GM19328 (cell line): ENCODE measurements around the gene CAMK2B.

Experiments used
- ATAC-seq: cut with Tn5 transposase; IDR thresholded peaks from one replicate; pipeline ENCODE4 v1.9.1; 2021; ENCODE audit warnings: mild to moderate bottlenecking, moderate library complexity; ENCODE audit not compliant: unreplicated experiment

Gene CAMK2B

DNA sequence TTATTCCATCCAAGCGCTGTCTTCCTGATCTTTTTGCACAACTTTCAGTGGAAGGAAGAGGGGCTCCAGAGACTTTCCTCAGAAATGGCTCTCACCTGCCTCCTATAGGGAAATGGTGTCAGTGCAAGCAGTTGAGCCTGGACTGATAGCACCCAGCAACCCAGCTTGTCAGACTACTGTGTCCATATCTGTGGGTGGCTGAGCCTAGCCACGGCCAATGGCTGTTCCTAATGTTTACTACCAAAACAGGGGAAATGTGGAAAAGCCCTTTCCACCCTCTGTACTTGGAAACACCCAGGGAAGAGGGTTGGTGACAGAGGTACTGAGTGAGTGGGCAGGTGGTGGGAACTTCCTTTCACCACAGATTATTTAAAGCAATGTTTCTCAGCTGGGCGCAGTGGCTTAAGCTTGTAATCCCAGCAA is 128.9 kb downstream of the CAMK2B start:
- no peak for ATAC-seq

DNA sequence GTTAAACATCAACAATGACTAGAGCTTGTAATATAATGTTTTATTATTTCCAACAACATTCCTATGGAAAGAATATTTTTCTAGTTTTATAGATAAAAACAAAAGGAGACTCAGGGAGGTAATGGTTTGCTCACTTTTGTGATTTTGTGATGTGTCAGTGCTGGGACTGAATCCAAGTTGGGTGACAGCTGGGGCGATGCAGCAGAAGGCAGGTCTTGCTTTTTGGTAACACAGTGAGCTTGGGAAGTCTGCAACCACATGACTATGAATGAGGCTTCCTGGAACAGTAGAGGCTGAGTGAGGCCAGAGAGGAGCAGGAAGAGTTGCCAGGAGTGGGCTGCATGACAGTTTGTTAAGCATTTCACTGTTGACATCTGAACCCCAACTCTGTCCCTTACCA is 129.5 kb downstream of the CAMK2B start:
- no peak for ATAC-seq

DNA sequence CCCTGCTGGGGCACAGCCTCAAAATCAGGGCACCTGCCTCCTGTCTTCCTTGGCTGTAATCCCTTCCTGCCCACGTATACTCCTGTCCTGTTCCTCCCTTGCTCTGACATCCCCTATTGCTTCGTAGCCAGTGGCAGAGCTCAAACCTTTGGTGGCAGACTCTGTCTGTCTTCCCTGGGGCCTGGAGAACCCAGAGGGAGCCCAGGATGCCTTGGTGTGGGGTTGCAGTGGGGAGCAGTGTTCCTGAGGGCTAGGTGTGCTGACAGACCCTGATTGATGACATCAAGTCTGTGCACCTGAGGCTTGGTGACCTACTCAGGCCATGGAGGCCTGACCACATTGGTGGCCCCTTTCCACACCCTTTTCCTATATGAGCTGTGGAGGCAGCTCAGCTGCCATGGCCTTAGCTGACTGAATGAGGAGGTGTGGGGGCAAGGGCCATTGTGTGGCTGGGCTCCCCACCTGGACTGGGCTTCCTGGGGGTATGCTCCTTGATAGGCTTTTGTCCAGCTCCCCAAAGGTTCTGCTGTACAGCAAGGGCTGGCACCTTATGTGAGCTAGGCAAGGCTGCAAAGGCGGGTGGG is 130.7 kb downstream of the CAMK2B start:
- no peak for ATAC-seq

DNA sequence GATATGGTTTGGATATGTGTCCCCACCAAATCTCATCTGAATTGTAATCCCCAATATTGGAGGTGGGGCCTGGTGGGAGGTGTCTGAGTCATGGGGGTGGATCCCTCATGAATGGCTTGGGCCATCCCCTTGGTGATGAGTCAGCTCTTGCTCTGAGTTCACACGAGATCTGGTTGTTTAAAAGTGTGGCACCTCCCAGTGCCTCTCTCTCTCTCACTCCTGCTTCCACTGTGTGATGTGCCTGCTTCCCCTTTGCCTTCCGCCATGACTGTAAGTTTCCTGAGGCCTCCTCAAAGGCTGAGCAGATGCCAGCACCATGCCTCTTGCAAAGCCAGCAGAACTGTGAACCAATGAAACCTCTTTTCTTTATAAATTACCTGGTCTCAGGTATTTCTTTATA is 131.3 kb downstream of the CAMK2B start:
- no peak for ATAC-seq

DNA sequence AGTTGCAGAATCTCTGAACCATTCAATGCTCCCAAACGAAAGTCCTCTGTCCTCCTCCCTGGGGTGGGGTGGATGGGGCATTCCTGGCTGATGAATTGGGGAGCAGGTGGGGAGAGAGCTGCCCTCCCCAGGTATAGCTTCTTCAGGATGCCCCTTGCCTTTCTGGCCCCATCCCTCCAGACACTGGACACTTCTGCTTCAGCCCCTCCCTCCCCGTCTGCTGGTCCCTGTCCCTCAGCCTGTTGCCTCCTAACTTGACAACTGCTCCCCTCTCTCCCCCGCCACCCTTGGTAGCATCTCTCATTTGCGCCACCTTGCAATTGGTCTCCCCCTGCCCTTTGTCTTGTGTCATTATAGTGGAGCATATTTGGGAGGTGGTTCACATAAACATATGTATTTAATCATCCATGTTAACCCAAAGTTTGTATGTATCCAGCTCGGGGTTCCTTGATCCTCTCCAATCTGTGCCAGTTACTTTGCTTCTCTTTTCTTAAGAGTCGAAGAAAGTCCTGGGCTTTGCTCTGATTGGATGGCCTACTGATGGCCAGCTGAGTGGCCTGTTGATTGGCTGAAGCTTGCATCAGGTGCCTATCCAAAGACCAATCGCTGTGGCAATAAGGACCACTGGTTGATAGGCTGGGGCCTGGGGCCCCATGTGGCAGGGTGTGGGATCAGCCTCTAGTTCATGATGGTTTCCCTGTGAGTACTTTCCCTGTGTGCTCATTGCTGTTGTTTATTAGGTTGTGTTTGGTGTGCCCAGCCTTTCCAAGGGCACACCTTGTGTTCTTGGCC is 132.2 kb downstream of the CAMK2B start:
- ATAC-seq, result no peak

DNA sequence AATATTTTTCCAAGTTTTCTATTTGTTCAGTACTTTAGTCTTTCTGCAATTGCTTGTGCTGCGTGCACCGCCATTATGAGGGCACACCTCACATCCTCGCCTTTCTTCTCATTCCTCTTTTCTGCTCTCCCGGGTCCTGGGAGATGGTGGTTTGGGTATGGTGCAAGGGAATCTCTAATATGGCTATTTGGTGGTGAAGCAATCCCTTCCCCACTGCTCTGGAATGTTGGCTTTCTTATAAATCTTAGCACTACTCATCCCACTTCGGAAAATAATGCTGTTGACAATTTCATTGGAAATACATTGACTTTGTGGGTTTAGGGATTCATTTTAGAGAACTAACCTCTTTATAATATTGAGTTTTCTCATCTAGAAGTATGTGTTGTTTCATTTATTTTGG is 134.2 kb downstream of the CAMK2B start:
- ATAC-seq, result no peak

DNA sequence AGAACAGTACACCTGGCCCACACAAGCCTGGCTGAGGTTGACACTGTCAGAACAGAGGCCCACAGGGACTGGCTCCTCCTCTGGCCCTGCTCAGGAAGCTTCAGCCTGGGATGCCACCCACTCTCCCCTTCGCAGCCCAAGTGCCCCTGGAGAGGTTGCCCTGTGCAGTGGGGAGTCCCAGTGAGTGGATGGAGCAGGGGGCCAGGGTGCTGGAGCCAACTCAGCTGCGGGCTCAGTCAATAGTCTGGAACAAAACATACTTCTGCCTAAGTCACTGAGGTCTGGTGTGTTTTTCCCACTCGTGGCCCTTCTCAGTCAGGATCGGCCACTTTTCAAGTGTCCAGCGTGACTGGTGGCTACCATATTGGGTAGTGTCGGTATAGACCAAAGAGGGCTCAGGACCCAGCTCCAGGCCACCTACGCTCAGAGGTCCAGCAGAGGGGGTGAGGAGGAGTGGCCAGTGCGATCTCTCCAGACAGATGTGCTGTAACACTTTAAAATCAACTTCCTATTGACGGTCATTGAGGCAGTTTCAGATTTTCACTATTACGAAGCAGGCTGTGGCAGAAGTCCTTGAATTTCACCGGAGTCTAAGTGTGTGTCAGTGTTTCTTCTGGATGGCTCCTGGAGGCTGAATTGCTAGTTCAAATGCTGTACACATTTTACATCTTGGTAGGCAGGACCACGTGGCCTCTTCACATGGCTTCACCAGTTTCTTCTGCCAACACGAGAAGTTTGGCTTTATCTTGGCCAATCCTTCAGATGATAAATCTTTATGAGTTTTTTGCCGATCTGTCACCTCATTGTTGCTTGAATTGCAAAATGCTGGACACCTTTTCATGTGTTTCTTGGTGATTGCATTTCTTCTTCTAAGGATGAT is 135.2 kb downstream of the CAMK2B start:
- ATAC-seq, result no peak

DNA sequence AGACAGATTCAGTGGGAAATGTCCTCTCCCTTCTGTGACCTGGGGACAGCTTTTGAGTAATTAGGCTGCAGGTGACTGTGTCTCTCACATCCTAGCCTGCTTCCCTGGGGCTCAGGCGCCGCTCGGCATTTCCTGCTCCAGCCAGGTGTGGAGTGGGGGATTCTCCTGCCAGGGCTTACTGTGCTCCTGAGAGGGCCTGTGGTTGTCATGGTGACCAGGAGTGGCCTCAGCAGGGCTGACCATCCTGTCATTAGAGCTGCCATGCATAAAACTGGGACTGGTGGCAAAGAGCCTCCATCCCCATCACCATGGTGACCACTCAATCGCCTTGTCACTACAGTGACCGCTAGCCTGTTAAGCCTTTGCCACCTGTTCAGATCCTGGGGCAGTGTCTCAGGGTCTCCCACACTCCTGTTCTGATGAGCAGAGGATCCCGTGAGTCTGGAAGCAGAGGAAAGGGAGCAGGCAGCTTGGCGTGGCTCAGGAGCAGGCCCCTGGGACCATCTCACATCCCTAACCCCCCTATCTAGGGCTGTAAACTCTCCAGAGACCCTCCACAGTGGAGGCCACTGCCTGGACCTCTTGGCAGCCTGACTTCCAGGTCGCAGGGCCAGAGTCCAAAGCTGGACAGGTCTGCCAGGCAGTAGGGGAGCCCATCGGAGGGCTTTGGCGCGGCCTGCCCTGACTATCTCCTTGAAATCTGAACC is 136.0 kb downstream of the CAMK2B start, which contains the start of gene GCK:
TSS of gene GCK (minus strand) at position 154 of the 707 bp plus-strand sequence. CDS start 486 bp downstream, outside the sequence.
- ATAC-seq, result no peak

DNA sequence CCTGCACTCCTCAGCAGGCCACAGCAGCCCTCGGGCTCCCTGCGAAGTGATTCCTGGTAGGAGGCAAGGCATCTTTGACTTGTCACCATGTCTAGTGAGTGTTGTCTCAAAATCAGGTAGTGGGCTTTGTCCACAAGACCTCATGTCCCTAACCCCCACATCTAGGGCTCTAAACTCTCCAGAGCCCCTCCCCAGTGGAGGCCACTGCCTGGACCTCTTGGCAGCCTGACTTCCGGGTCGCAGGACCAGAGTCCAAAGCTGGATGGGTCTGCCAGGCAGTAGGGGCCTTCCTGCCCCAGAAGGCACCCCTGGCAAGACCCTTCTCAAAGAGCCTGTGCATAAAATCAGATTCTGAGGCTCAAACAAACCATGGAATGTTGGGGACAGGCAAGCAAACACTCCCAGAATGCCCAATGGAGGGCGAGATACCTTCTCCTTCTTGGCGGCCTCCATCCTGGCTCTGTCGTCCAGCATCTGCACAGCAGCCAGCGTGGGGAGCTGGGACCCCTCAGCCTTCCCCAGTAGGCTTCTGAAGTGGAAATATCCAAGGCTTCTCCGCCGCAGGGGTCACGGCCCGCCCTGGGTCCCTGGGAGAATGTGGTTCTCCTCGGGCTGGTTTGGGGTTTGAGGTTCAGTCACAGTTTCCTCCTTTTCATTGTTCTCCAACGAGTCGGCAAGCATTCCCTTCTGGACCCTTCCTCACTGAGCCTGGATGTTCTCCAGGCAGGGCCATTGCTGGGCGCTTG is 136.7 kb downstream of the CAMK2B start:
- no peak for ATAC-seq

DNA sequence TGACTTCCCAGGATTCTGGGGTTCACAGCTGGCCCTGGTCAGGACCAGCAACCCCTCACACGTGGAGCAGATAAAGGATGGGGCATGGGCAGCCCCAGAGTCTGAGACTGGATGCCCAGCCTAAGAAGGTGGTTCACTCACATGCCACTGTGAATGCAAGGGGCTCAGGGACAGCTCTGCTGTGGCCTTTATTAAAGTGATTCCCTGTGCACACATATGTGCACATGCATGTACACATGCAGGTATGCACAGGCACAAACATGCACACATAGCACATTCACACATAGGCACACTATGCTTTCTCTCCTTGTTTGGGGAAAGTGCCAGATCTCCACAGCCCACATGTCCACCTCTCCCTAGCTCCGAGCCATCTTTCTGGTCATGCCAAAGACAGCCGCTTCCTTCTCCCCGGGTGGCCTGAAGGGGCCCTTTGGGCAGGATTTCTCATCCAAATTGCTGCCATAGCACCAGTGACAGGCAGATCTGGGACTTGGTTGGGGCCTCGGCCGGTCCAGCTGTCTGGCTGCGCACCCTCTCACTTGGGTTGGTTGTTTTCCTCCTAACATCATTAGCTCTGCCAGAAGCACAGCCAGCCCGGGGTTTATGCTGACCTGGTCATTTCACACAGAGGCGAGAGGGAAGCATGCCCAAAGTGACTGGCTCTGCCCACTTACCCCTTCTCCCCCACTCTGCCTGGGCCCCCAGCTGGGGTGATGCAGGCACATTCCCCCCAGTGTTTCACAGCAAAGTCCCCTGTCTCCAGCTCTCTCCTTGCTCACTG is 137.6 kb downstream of the CAMK2B start:
- ATAC-seq, result no peak

DNA sequence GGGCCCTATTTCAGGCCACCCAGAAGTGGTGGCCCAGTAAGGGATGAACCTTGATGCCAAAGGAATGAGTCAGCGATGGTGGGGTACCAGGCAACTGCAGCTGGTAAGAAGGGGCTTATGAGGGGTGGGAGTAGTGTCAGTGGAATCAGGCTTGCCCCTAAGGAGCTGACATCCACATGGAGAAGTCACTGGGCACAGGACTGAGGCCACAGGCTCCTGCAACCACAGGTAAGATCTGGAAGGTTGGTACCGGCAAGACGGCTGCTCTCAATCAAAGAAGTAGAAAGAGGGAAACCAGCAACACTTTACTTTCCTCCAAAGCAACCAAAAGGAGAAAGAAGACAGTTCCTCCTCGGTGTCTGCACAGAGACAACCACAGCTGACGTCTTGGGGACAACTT is 138.7 kb downstream of the CAMK2B start:
- ATAC-seq, result no peak

DNA sequence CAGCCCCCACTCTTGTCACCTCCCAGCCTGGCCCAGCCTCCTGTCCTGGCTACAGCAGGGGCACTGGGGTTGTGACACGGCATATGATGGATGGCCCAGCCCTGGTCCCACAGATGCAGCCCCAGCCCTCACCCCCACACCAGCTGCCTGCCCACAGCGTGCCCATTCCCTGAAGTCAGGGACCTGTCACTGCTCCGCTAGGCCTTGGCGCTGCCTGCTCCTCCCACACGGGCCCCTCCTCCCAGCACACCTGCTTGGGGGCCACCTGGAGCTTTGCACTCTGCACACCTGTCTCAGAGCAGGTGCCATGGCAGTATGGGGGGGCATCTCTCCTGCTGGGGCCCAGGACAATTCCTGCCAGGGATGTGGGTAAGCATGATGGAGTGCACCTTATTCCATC is 139.7 kb downstream of the CAMK2B start:
- ATAC-seq, result no peak

DNA sequence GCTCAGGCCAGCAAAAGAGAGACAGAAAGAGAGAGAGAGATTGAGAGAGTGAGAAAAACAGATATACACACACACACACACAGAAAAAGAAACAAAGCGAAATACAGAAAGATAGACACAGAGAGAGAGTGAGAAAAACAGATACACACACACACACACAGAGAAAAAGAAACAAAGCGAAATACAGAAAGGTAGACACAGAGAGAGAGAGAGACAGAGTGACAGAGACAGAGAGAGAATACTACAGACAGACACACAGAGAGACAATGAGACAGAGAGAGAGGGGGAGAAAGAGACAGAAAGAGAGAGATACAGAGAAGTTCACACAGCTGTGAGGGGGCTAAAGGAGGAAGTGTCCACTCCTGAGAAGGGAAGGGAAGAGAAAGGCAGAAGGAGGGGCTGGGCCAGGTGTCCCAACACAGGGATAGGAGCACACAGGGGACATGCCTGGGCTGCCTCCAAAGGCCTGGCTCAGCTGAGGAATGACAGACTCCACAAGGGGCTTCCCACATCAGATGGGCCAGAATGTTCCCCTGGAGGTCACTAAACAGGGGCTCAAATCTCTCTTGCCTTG is 140.4 kb downstream of the CAMK2B start:
- ATAC-seq, result no peak

DNA sequence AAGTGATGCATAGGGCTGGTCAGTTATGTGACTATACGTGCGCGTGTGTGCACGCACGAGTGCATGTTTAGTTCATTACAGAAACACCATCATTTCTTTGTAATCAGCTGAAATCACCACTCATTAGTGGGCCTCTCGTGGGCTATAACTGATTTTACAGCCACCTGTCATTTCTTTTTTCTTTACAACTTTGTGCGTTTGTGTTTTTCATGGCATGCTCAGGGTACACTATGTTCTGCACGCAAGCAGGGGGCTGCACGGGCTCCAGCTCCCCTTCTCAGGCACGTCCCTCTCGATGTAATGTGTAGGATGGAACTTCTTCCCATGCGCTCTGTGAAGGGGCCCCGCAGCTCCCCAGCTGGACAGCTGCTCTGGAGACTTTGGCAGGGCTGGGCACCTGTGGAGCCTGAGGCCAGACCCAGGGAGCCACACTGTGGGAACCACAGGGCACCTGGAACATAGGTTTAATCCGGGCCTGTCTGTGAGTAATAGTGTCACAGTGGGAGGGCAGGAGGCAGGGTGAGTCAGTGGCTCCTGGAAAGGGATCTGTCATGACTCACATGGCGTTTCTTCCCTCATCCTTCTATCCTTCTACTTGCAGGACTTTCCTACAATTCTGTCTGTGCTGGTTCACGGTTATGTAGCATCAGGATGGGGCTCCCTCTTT is 141.1 kb downstream of the CAMK2B start:
- no peak for ATAC-seq

DNA sequence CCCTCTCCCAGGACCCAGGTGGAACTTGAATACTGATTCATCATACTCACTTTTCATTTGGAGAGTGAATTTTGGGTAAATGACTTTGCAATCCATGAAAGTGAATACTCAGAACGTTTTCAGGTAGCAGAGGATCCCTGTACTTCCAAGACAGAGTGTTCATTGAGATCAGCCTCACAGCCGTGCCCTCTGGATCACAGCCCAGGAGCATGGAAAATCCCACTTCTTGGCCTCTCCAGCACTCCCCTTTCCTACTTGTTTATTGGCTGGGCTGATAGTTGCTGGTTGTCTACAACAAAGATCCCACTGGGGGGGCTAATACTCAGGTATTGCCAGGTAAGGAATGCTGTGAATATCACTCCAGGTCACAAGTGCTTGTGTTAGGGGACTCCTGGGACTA is 142.0 kb downstream of the CAMK2B start:
- ATAC-seq, result no peak

DNA sequence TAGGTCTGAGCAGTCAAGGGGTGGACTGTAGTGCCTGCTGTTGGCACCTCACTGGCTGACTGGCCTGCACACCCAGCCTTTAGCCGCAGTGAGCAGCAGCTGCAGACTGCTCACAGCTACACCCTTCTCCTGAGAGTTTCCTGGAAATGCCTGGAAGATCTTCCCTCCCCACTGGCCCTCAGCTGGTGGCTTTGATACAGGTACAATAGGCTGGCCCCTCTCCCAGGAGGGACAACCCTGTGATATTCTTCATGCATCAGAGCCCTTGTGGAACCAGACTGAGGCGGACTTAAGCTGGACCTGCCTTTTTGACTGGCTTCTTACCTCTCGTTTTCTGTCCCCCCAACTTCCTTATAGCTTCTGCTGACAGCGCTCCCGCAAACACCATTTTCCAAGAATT is 142.6 kb downstream of the CAMK2B start:
- no peak for ATAC-seq

DNA sequence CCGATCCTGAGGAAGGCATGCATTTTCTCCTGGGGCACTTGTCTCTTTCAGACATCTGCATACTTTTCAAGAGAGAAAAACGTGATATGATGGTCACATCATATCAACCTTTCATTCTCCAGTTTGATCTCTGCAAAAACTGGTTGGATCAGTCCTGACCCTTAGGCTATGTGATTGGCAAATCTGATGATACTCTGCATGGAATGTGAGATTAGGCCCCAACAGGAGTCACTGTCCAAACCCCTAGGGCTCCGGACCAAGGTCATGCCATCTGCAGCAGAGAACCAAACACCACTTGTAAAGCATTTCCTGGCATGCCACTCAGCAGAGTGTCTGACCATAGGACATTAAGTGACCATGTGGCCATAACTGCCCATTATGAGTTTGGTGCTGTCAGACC is 144.8 kb downstream of the CAMK2B start:
- no peak for ATAC-seq

DNA sequence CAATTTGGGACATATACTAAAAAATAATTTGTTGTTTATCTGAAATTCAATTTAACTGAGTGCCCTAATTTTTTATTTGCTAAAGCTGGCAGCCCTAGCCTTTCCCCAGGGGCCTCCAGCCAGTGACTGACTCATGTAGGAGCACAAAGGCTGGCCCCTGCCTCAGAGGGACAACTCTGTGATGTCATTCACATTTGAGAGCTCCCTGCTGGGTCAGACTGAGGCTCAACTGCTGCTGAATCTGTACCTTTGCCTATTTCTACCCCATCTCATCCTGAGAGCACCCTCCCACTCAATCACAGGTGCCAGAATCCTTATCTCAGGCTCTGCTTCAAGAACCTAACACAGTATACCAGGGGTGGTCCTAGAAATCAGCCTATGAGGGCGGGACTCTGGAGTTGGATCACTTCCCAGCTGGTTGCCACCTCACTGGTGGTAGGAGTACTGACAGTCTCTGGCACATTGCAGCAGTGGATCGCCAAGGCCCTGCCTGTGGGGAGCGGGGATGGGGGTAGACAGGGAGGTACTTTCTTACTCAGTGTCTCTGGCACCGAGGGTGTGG is 147.7 kb downstream of the CAMK2B start:
- no peak for ATAC-seq
